Psoas muscle (tissue), 8 donors: Measurements from ENCODE around the gene PHETA1. TPM values are rescaled to one million over a fixed set of nuclear protein-coding genes. Genes with fewer than 3 reads are reported as not detected.

Experiments
- ATAC-seq, 4 donors: fragments of 200-7000 bp; cut with Tn5 transposase; one replicate each; pipeline ENCODE4 v1.9.1; 2020; ENCODE audit warnings: moderate library complexity in 3 of 4, mild to moderate bottlenecking in 2 of 4
- DNase-seq, 2 donors: peaks; one replicate each; pipeline ENCODE4 v3.0.0-alpha.2; 2020
- H3K27ac ChIP-seq: fragments of 200-600 bp; one replicate; pipeline ENCODE4 v1.8.0; 2022
- H3K27me3 ChIP-seq, 3 donors: fragments of 200-600 bp in 1 of 3; one replicate each; pipeline versions ENCODE4 v1.6.1 to v1.8.0; 2013 to 2022; ENCODE audit warnings: low read length in 2 of 3, mild to moderate bottlenecking in 2 of 3, moderate library complexity in 1 of 3; ENCODE audit not compliant: insufficient read depth in 3 of 3
- H3K36me3 ChIP-seq, 2 donors: fragments of 200-600 bp in 1 of 2; one replicate each; pipeline versions ENCODE4 v1.6.1 to v1.8.0; 2013 to 2022; ENCODE audit warnings: low read depth in 1 of 2, mild to moderate bottlenecking in 1 of 2, moderate library complexity in 1 of 2; ENCODE audit not compliant: insufficient read depth in 1 of 2
- H3K4me1 ChIP-seq: fragments of 200-600 bp; one replicate; pipeline ENCODE4 v1.8.0; 2022
- H3K4me3 ChIP-seq: fragments of 200-600 bp; one replicate; pipeline ENCODE4 v1.8.0; 2022; ENCODE audit warnings: mild to moderate bottlenecking
- H3K9me3 ChIP-seq: fragments of 200-600 bp; one replicate; pipeline ENCODE4 v1.8.0; 2022
- CTCF ChIP-seq: fragments of 200-600 bp; IDR thresholded peaks from one replicate; pipeline ENCODE4 v1.8.0; 2022; ENCODE audit warnings: antibody characterized with exemption
- WGBS, 3 donors: extraction: QIAGEN DNeasy Blood & Tissue Kit; methylation state at CpG; one replicate each; pipeline versions ENCODE4 v1.1.6 to v1.1.7; 2013; 5-methylcytosine and 5-hydroxymethylcytosine counted together
- intact Hi-C, 2 donors: fragments of 100-400 bp; cut with DNase I; formaldehyde crosslinking; loops; one replicate each; pipeline versions ENCODE4 v1.11.0 to v1.14.2; 2022
- long read RNA-seq, 2 donors: library from polyadenylated mRNA; unstranded; transcript quantifications; one replicate each; pipeline ENCODE4 v2.0.0, GENCODE V29; 2021
- polyA plus RNA-seq, 3 donors: library from polyadenylated mRNA; stranded (reverse); fragments of 200-250 nt; gene quantifications; one replicate each; pipeline ENCODE4 v1.2.3, GENCODE V29; 2013
- total RNA-seq, 4 donors: library from RNA; stranded (reverse); fragmentation: NEBNext Ultra II Directional in 2 of 4; extraction: Animal tissue kit (Norgen Biotek cat#: 25700) in 2 of 4; gene quantifications; one replicate each; pipeline versions ENCODE4 v1.2.1 to v1.2.4, GENCODE V29; 2021 to 2023
- donor health status: healthy with polysubstance abuse.
- donor health status: DM: no; HTN: no; CAD: no; lungs with moderate emphysema.
- donor health status: Bipolar disorder and iron deficiency.
- donor health status: healthy.
- donor health status: DM: yes; HTN: yes; CAD: no.
- donor health status: DM: no; HTN: no; CAD: no.
- donor health status: DM: no; HTN: no; CAD: no.
- donor health status: DM: yes; HTN: yes; CAD: no.

PHETA1 gene
- total RNA-seq (1 to 10 TPM; 5.3 to 7.0 (median 6.1) TPM), polyA plus RNA-seq (10 to 100 TPM in 1 of 3 donors, 1 to 10 TPM in 2; 7.6 to 19.9 (median 8.2) TPM)
- long read RNA-seq, donor 1, partial matches to known transcripts, result 0 of 9 reads
- long read RNA-seq, donor 1, other reads (novel, unspliced or antisense), result 9 of 9 reads
- long read RNA-seq, donor 2, partial matches to known transcripts, result 1 of 17 reads
- long read RNA-seq, donor 2, other reads (novel, unspliced or antisense), result 16 of 17 reads

DNA sequence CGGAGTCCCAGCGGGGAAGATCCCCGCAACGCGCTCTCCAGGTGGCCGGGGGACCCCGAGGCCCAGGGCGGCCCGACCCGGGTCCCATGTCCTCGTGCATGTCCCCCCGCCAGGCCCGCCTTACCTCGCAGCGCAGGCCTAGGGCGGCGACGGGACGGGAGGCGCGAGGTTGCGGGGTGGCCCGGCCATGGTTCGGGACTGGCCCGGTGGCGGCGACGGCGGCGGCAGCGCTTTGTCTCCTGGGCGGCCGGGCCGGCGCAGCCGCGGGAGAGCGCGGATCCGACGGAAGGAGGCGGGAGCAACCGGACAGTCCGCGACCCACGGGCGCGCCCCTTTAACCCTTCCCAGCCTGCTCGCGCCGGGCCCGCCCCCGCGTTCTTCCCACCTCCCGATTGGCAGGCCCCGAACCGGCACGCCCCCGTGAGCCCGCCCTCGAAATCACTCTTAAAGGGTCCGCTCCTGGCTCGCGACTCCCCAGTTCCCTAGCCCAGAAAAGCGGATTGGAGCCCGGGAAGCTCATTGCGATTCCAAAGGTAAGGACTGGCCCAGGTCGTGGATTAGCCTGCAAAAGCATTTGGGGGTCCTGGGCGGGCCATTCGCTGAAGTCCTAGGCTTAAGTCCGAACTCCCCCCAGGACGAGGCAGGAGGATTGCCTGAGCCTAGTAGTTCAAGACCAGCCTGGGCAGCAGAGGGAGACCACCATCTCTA is at the start of gene PHETA1:
Gene PHETA1 (minus strand): TSS at position 308 of the 708 bp plus-strand sequence. CDS start 5,668 bp downstream, outside the sequence.
- peak within 1 kb of the TSS; percentile 74 for H3K27ac ChIP-seq
- H3K36me3 ChIP-seq, result peaks cover 0 to 11% of the 10 kb centered on the region in 2 donors
- no peaks in the 10 kb centered on the region for H3K27me3 ChIP-seq
- no peak for TF ChIP-seq CTCF
- intact Hi-C loops, result no loop called here
- DNase-seq (peak; percentile 95 to 96), ATAC-seq (peak; percentile 98 to 99 (median 99))
- H3K4me1 ChIP-seq, result peaks cover 16% of the 10 kb centered on the region
- no peaks in the 10 kb centered on the region for H3K9me3 ChIP-seq
- 0 to 1% (median 0%) methylated on average over 61 to 72 of the region's 72 CpGs for whole genome bisulfite sequencing, 3 donors
- H3K4me3 ChIP-seq, result peak within 1 kb of the TSS; percentile 95

- ATAC-seq (no peak), DNase-seq (no peak)
- Histone ChIP-seq H3K36me3 (peaks cover 0 to 29% of the 10 kb centered on the region in 2 donors), H3K4me3 (no peak overlapping the region), H3K9me3 (no peaks in the 10 kb centered on the region), H3K27ac (no peak overlapping the region), H3K27me3 (no peaks in the 10 kb centered on the region), H3K4me1 (peaks cover 8% of the 10 kb centered on the region)
- intact Hi-C loops, result no loop called here
- no peak for TF ChIP-seq CTCF
- 93 to 97% (median 94%) methylated on average over 23 to 30 of the region's 30 CpGs for WGBS, 3 donors
These were observed 49.6 kb upstream of the PHETA1 start for GRCh38 chr12:111418594-111418880.

DNA sequence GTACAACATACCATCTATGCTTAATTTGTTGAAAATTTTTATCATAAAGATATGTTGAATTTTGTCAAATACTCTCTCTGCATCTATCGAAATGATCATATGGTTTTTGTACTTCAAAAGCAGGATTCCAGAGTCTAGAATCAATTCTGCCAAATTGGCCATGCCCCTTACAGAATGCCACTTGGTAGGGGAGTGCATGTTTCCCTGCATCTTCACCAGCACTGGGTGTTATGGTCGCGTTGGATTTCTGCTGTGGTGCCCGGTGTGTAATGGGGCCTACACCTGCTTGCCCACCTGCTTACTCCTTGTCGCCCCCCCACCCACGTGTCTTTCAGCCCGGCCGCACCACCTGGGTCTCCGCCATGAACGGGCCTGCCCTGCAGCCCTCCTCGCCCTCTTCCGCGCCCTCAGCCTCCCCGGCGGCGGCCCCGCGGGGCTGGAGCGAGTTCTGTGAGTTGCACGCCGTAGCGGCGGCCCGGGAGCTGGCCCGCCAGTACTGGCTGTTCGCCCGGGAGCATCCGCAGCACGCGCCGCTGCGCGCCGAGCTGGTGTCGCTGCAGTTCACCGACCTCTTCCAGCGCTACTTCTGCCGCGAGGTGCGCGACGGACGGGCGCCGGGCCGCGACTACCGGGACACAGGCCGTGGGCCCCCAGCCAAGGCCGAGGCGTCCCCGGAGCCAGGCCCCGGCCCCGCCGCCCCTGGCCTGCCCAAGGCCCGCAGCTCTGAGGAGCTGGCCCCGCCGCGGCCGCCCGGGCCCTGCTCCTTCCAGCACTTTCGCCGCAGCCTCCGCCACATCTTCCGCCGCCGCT is 49.1 kb upstream of the PHETA1 start:
- Histone ChIP-seq H3K27ac (no peak overlapping the region), H3K27me3 (no peaks in the 10 kb centered on the region), H3K9me3 (no peaks in the 10 kb centered on the region), H3K4me1 (peaks cover 13% of the 10 kb centered on the region), H3K36me3 (peaks cover 0 to 29% of the 10 kb centered on the region in 2 donors), H3K4me3 (no peak overlapping the region)
- TF ChIP-seq CTCF, result no peak
- intact Hi-C loops, result no loop called here
- WGBS, 3 donors, result 91 to 93% (median 91%) methylated on average over 47 to 67 of the region's 67 CpGs
- ATAC-seq, result no peak
- no peak for DNase-seq

GRCh38 chr12:111417290-111417689 is 48.4 kb upstream of the PHETA1 start:
- peaks cover 13% of the 10 kb centered on the region for H3K4me1 ChIP-seq
- DNase-seq (no peak), ATAC-seq (no peak)
- peaks cover 0 to 29% of the 10 kb centered on the region in 2 donors for H3K36me3 ChIP-seq
- no peak for TF ChIP-seq CTCF
- H3K27ac ChIP-seq, result no peak overlapping the region
- H3K9me3 ChIP-seq, result no peaks in the 10 kb centered on the region
- H3K27me3 ChIP-seq, result no peaks in the 10 kb centered on the region
- H3K4me3 ChIP-seq, result no peak overlapping the region
- intact Hi-C loops, result no loop called here
- 82 to 90% (median 86%) methylated on average over 2 of the region's 2 CpGs for WGBS, 3 donors
